ENCODE data around the gene CGNL1.

Gene CGNL1

DNA sequence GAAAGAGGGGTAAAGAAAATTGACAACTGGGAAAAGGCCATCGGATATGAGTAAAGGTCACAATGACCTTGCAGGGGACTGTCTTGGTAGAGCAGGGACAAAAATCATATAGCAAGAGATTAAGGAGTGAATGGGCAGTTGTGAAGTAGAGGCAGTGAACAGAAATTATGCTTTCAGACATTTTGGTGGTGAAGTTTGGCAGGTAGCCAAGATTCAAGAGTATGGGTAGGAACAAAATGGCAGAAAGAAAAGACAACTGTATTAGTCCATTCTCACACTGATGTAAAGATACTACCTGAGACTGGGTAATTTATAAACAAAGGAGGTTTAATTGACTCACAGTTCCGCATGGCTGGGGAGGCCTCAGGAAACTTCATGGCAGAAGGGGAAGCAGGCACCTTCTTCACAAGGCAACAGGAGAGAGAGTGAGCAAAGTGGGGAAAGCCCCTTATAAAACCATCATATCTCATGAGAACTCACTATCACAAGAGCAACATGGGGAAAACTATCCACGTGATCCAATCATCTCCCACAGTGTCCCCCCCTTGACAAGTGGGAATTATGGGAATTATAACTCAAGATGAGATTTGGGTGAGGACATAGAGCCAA lies 84.0 kb downstream of the CGNL1 start:
- no peak for DNase-seq (ENCODE audit: low read depth)

DNA sequence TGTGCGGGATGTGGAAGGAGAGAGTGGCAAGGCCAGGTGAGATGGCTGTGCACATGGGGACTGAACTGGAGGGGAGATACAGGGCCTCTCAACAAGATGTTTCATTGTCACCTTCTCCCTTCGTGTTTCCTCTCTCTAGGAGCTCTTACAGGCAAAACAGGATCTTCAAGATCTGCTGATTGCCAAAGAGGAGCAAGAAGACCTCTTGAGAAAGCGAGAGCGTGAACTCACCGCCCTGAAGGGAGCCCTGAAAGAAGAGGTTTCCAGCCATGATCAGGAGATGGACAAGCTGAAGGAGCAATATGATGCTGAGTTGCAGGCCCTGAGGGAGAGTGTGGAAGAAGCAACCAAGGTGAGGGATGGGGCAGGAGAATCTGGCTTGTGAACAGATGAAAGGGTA lies 85.2 kb downstream of the CGNL1 start:
- DNase-seq (ENCODE audit: low read depth): no peak

DNA sequence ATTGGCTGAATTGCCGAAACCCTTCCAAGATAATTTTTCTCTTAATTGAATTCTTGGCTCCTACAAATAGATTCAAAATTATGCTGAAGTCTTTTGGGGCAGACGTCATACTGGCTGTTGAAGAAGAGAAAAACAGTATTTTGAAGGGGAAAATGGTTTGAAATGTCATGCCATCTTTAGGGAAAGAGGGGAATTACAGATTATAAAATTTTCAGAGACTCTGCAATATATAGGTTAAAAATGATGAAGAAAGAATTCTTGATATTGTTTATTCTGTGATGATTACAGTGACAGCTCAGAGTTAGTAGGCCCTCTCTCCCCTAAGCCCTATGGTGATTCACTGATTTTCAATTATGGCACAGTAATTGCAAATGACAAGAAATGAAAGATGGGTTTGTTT lies 86.1 kb downstream of the CGNL1 start:
- DNase-seq (ENCODE audit: low read depth): no peak

DNA sequence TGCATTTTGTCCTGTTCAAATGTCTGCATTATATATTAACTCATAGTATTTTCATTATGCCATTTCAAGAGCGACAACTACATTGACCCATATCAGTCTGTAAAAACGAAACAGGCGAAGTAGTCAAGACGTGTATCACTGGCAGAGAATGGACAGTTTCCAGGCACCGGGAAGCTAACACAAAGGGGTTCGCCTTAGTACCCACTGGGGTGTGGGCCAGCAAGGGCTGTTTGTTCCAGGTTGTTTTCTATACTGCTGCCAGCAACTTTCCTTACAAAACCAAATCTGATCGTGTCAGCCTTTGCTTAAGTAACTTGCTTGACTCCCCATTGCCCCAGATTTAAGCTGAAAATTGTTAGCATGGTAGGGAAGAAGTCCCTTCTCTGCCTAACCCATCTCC lies 87.1 kb downstream of the CGNL1 start:
- no peak for DNase-seq (ENCODE audit: low read depth)

DNA sequence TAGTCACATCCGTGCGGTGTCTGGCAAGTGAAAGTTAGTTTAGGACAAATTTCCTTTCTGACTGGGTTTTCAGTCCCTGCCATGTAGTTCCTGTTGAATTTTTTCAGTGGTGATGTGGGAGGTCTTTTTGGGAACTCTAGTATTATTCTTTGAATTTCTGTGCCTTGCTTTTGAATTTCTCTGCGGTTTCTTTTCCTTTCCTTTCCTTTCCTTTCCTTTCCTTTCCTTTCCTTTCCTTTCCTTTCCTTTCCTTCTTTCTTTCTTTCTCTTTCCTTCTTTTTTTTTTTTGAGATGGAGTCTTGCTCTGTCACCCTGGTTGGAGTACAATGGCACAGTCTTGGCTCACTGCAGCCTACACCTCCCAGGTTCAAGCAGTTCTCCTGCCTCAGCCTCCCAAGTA lies 88.2 kb downstream of the CGNL1 start:
- DNase-seq (ENCODE audit: low read depth): no peak

GRCh38 chr15:57468486-57468885 lies 92.2 kb downstream of the CGNL1 start:
- no peak for DNase-seq (ENCODE audit: low read depth)

- no peak for DNase-seq (ENCODE audit: low read depth)
Observed at GRCh38 chr15:57470543-57470942, 94.2 kb downstream of the CGNL1 start.

DNA sequence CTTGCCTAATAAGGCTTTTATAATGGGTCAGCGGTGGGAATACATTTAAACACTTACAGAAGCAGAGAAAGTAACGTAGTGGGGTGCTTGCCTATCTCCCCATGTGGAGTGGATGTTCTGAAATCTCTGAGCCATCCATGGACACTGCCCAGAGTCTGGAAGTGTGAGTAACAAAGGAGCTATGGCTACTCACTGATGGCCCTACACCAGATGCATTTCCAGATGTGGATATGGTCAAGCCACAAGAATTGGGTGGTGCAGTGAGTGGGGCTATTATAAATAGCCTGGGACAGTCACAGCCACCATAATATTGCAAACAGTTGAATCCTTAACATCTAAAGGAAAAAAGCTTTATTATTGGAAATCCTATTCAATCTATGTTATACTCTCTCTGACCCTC lies 96.6 kb downstream of the CGNL1 start:
- no peak for DNase-seq (ENCODE audit: low read depth)

DNA sequence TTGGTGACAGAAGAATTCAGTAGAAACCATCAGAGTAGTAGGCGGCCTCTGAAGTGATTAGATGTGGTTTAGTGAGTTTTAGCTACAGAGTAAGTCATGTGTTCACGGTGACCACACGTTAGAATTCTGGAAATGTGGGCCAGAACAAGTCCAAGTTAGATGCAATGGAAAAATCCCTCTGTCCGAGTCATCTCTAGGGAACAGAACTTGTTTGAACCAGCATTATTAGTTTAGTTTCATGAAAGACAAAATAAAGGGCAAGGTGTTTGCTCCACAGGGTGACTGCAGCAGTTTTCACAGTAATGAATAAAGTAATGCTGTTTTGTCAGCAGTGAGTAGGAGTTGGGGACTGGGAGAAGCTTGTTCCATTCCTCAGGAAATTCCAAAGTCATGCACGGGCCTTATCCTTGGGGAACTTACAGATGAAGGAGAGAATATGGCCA lies 100.2 kb downstream of the CGNL1 start:
- no peak for DNase-seq (ENCODE audit: low read depth)

DNA sequence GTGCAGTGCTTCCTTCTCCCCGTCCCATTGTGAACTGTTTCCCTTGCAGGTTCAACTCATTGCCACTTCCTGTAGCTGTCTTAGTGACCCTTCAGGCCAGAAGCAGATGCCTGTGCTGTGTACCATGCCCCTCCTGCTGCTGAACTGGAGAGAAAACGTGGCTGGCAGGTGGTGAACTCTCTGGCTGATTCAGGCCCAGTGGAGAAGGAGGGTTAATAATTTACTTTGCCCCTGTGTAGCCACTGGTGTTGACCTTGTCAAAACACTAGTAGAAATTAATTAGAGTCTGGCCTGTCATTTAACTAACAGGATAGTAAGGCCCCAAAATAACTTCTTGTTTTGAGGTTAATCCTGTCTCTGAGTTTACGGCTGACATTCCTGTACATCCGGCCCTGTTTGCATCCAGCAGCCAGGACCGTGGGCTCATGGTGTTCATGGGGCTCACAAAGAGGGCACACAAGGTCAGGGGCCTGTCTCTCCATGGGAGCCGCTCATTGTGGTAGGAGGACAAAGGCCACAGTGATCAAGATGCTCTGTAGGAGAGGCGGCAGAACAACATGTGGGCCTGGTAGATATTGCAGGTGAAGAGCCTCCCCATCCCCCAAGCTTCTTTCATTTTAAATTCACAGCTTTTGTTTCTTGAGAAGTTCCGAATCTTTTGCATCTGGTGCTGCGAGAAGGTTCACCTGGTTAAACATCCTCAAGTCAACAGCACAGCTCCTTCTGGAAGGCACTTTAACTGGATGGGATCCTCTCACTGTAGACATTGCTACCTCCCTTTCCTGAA lies 101.6 kb downstream of the CGNL1 start:
- DNase-seq (ENCODE audit: low read depth): no peak

GRCh38 chr15:57479005-57479404 lies 102.7 kb downstream of the CGNL1 start:
- DNase-seq (ENCODE audit: low read depth): no peak

DNA sequence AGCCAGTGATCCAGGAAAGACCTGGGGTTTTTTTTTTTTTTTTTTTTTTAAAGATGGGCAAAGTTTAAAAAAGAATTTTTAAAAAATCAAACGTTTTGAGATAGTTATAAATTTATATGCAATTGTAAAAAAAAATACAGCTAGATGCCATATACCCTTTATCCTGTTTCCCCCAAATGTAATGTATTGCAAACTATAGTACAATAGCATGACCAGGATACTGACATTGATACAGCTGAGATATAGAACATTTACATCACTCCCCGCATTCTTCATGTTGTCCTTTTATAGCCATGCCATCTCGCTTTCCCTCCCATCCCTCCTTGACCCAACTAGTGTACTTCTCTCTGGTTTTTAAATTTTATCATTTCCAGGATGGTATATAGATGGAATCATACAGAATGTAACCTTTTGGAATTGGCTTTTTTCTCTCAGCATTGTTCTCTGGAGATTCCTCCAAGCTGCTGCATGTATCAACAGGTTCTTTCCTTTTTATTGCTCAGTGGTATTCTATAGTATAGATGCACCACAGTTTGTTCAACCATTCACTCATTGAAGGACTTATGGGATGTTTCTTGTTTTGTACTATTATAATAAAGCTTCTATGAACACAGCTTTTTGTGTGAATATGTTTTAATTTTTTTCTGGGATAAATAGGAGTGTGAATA lies 104.9 kb downstream of the CGNL1 start:
- no peak for DNase-seq (ENCODE audit: low read depth)

GRCh38 chr15:57485869-57486268 lies 109.6 kb downstream of the CGNL1 start:
- no peak for DNase-seq (ENCODE audit: low read depth)

DNA sequence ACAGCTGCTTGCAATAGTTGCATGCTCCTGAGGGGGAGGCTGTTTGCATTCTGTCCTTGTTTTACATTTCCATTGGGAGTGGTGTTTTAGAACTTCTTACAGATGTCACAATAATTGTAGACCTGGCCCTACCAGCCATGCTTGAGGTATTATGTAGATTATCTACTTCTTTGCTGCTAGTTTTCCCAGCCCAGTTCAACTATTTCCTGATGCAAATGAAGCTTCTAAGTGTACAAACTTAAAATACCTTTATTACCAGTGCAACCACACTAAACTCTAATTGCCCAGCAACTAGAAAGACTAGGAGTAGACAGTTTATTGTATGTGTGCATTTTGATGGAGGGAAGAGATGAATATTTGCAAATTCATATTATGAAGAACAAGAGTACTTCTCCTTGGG lies 110.5 kb downstream of the CGNL1 start:
- no peak for DNase-seq (ENCODE audit: low read depth)

DNA sequence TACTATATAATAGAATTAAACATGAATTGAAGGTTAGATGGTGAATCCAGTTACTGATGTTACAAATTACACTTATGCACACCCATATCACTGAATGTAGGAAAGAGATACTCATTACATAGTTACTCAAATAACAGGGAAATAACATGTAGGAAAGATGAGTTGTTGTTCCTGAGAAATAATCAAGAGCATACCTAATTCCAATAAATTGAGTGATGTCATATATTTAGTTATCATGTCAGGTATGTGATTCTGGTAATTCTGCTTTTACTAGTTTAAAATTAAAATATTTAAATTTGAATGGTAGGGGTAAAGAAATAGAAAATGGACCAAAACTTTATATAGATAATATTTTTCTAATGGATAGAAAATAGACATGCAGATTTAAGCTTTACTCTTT lies 112.8 kb downstream of the CGNL1 start:
- no peak for DNase-seq (ENCODE audit: low read depth)

- DNase-seq (ENCODE audit: low read depth): no peak
Observed at GRCh38 chr15:57493351-57493750, 117.0 kb downstream of the CGNL1 start.

DNA sequence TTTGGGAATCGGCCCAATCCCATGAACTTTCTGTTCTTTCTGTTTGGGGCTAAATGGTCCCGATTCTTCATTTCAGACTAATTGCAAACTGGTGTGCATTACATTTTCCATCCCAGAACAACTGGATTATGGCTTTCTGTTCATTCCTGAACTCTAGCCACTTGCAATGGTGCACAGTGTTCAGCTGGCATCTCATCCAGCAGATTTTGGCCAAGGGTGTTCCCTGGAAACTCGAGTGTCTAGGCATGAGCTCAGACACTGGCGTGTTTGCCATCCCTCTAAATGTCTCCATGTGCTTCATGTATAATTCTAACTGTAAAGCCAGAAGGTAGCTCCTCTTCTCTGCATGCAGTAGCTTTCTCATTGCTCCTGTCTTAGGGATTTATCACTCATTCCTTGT lies 118.3 kb downstream of the CGNL1 start:
- no peak for DNase-seq (ENCODE audit: low read depth)

GRCh38 chr15:57495041-57495440 lies 118.7 kb downstream of the CGNL1 start:
- no peak for DNase-seq (ENCODE audit: low read depth)

GRCh38 chr15:57495554-57496165 lies 119.4 kb downstream of the CGNL1 start:
- no peak for DNase-seq (ENCODE audit: low read depth)

- DNase-seq (ENCODE audit: low read depth): no peak
Observed at GRCh38 chr15:57496594-57496945, 120.3 kb downstream of the CGNL1 start.

DNA sequence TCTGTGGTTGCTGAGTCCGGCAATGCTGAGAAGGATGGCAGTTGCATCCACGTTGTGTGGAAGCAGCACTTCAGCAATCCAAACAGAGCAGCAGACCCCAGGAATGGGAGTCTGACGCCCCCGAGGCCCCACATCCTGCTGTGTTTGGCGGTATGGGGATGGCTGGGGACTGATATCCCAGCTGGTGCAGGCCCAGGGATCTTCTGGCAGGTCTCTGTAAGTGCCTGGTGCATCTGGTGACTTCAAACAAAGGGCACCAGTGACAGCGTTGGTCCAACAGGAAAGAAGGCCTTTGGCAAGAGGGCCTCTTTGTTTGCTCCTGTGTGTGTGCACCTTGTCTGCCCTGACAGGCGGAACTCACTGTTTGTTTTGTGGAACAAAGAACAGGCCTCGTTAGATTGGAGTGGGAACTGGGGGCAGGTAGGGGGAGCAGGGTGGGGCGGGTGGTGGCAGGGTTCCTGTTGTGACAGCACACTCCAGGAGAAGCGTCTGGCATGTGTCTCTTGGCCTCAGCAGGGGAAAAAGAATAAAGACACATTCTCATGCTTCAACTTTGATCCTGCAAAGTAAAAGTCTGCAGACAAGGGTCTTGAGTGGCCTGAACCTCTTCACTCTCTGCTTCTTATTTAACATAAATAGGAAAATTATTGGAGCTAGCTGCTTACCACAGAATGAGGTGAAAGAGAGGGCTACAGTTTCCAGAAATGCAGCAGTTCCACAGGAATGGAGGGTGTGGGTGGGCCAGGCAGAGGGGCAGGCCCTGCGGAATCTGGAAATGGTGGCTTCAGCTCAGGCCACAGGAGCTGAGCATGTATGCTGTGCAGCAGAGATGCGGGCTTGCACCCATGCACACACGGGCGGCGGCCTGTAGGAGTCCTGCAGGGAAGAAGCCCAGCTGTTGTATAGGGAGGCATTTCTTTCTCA lies 120.9 kb downstream of the CGNL1 start:
- no peak for DNase-seq (ENCODE audit: low read depth)

GRCh38 chr15:57500256-57500655 lies 124.0 kb downstream of the CGNL1 start:
- no peak for DNase-seq (ENCODE audit: low read depth)

Data from activated gamma-delta T cell treated with anti-CD3 and anti-CD28 coated beads, Interleukin-2, amount 50 U/mL, for 16 hours (primary cell).